H9 (cell line): ENCODE measurements around the gene AGO3. TPM values are rescaled to one million over a fixed set of nuclear protein-coding genes. Genes with fewer than 3 reads are reported as not detected.

ENCODE experiments used
- DNase-seq: peaks from one replicate; pipeline ENCODE4 v3.0.0-alpha.2; 2017
- H2AFZ ChIP-seq: one replicate; pipeline ENCODE4 v1.6.1; 2013; ENCODE audit warnings: mild to moderate bottlenecking, low read length, control low read depth, moderate library complexity
- H2AK5ac ChIP-seq: 2 replicates; pipeline ENCODE4 v1.6.1; 2013; ENCODE audit warnings: low read length, control low read depth, mixed read lengths; ENCODE audit not compliant: insufficient read length
- H2BK120ac ChIP-seq: one replicate; pipeline ENCODE4 v1.6.1; 2013; ENCODE audit warnings: low read depth, mild to moderate bottlenecking, low read length, control low read depth, inconsistent platforms; ENCODE audit not compliant: poor library complexity, severe bottlenecking
- H2BK12ac ChIP-seq: 2 replicates; pipeline ENCODE4 v1.6.1; 2013; ENCODE audit warnings: low read length, control low read depth, mixed read lengths, low read depth; ENCODE audit not compliant: insufficient read length
- H2BK15ac ChIP-seq: 2 replicates; pipeline ENCODE4 v1.6.1; 2013; ENCODE audit warnings: low read depth, low read length, control low read depth
- H2BK20ac ChIP-seq: one replicate; pipeline ENCODE4 v1.6.1; 2013; ENCODE audit warnings: low read depth, mild to moderate bottlenecking, low read length, control low read depth, inconsistent platforms; ENCODE audit not compliant: poor library complexity, severe bottlenecking
- H2BK5ac ChIP-seq: 2 replicates; pipeline ENCODE4 v1.6.1; 2013; ENCODE audit warnings: low read length, control low read depth, mixed read lengths; ENCODE audit not compliant: insufficient read length
- H3K14ac ChIP-seq: 2 replicates; pipeline ENCODE4 v1.6.1; 2013; ENCODE audit warnings: low read length, control low read depth; ENCODE audit not compliant: insufficient read depth
- H3K18ac ChIP-seq: 2 replicates; pipeline ENCODE4 v1.6.1; 2013; ENCODE audit warnings: low read depth, mild to moderate bottlenecking, mixed read lengths, low read length, control low read depth; ENCODE audit not compliant: insufficient read length
- H3K23ac ChIP-seq: 2 replicates; pipeline ENCODE4 v1.6.1; 2013; ENCODE audit warnings: low read length, control low read depth, mixed read lengths, low read depth; ENCODE audit not compliant: insufficient read length
- H3K23me2 ChIP-seq: 2 replicates; pipeline ENCODE4 v1.6.1; 2013; ENCODE audit warnings: low read depth, mild to moderate bottlenecking, mixed read lengths, low read length, control low read depth; ENCODE audit not compliant: insufficient read length, poor library complexity, severe bottlenecking
- H3K27ac ChIP-seq: 2 replicates; pipeline ENCODE4 v1.5.1; 2013; ENCODE audit warnings: low read length, control low read depth, mixed read lengths, low read depth; ENCODE audit not compliant: insufficient read length
- H3K27me3 ChIP-seq: 2 replicates; pipeline ENCODE4 v1.6.1; 2013; ENCODE audit warnings: low read length, control low read depth, inconsistent platforms; ENCODE audit not compliant: insufficient read depth
- H3K4ac ChIP-seq: 2 replicates; pipeline ENCODE4 v1.6.1; 2013; ENCODE audit warnings: low read depth, mild to moderate bottlenecking, control low read depth, inconsistent platforms, low read length, moderate library complexity
- H3K4me1 ChIP-seq: 2 replicates; pipeline ENCODE4 v1.6.1; 2013; ENCODE audit warnings: low read length, control low read depth, inconsistent platforms; ENCODE audit not compliant: insufficient read depth
- H3K4me2 ChIP-seq: 2 replicates; pipeline ENCODE4 v1.6.1; 2013; ENCODE audit warnings: low read length, control low read depth, mixed read lengths; ENCODE audit not compliant: insufficient read length, insufficient read depth
- H3K56ac ChIP-seq: 2 replicates; pipeline ENCODE4 v1.6.1; 2013; ENCODE audit warnings: low read depth, mild to moderate bottlenecking, mixed read lengths, low read length, control low read depth; ENCODE audit not compliant: insufficient read length
- H3K79me1 ChIP-seq: 2 replicates; pipeline ENCODE4 v1.6.1; 2013; ENCODE audit warnings: low read depth, mild to moderate bottlenecking, moderate library complexity, low read length, control low read depth, inconsistent platforms; ENCODE audit not compliant: insufficient read depth, poor library complexity, severe bottlenecking
- H3K79me2 ChIP-seq: 2 replicates; pipeline ENCODE4 v1.6.1; 2013; ENCODE audit warnings: low read length, control low read depth, inconsistent platforms; ENCODE audit not compliant: insufficient read depth
- H3K9ac ChIP-seq: 2 replicates; pipeline ENCODE4 v1.6.1; 2013; ENCODE audit warnings: low read length, control low read depth, mixed read lengths; ENCODE audit not compliant: insufficient read length; ENCODE audit errors: extremely low read depth
- H3K9me3 ChIP-seq: one replicate; pipeline ENCODE4 v1.6.1; 2013; ENCODE audit warnings: low read depth, low read length, inconsistent platforms; ENCODE audit not compliant: control insufficient read depth
- H3T11ph ChIP-seq: one replicate; pipeline ENCODE4 v1.6.1; 2013; ENCODE audit warnings: mild to moderate bottlenecking, low read length, control low read depth, inconsistent platforms
- H4K20me1 ChIP-seq: one replicate; pipeline ENCODE4 v1.6.1; 2013; ENCODE audit not compliant: control insufficient read depth, insufficient read length, insufficient read depth
- H4K5ac ChIP-seq: 2 replicates; pipeline ENCODE4 v1.6.1; 2013; ENCODE audit warnings: low read depth, mild to moderate bottlenecking, mixed read lengths, low read length, control low read depth; ENCODE audit not compliant: insufficient read length
- H4K8ac ChIP-seq: replicated peaks from 2 replicates; pipeline ENCODE4 v1.6.1; 2013; ENCODE audit warnings: low read length, control low read depth, mixed read lengths, low read depth; ENCODE audit not compliant: insufficient read length
- H4K91ac ChIP-seq: 2 replicates; pipeline ENCODE4 v1.6.1; 2013; ENCODE audit warnings: low read depth, mild to moderate bottlenecking, moderate library complexity, mixed read lengths, low read length, control low read depth; ENCODE audit not compliant: insufficient read length
- H3K27ac Mint-ChIP-seq, 3 experiments: 2 replicates in 2 of 3; 3 replicates in 1 of 3; pipeline ENCODE4 v1.8.0; 2020 to 2021; ENCODE audit warnings: mixed read lengths in 3 of 3, mild to moderate bottlenecking in 1 of 3, moderate library complexity in 1 of 3
- H3K27me3 Mint-ChIP-seq: 2 replicates; pipeline ENCODE4 v1.8.0; 2021; ENCODE audit warnings: low read depth, mild to moderate bottlenecking, moderate library complexity, mixed read lengths
- H3K36me3 Mint-ChIP-seq, 3 experiments: 2 replicates in 2 of 3; 3 replicates in 1 of 3; pipeline ENCODE4 v1.8.0; 2020 to 2021; ENCODE audit warnings: low read depth in 3 of 3, mixed read lengths in 3 of 3; ENCODE audit not compliant: insufficient read depth in 1 of 3
- H3K4me1 Mint-ChIP-seq, 2 experiments: 2 replicates each; pipeline ENCODE4 v1.8.0; 2020; ENCODE audit warnings: mixed read lengths in 2 of 2
- H3K4me3 Mint-ChIP-seq, 2 experiments: 2 replicates in 1 of 2; 3 replicates in 1 of 2; pipeline ENCODE4 v1.8.0; 2020 to 2021; ENCODE audit warnings: mild to moderate bottlenecking in 2 of 2, mixed read lengths in 2 of 2, moderate library complexity in 1 of 2
- H3K9me3 Mint-ChIP-seq, 2 experiments: 2 replicates in 1 of 2; 3 replicates in 1 of 2; pipeline ENCODE4 v1.8.0; 2020; ENCODE audit warnings: mild to moderate bottlenecking in 2 of 2, mixed read lengths in 2 of 2, moderate library complexity in 1 of 2
- WGBS: extraction: QIAGEN DNeasy Blood & Tissue Kit; methylation state at CpG from one replicate; pipeline ENCODE4 v1.1.7; 2013; ENCODE audit warnings: missing lambda C conversion rate, low lambda C conversion rate, mixed read lengths; ENCODE audit not compliant: insufficient read length; ENCODE audit errors: extremely low coverage; 5-methylcytosine and 5-hydroxymethylcytosine counted together
- total RNA-seq: library from RNA; stranded (reverse); gene quantifications from 2 replicates; pipeline ENCODE4 v1.2.1, GENCODE V29; 2021
- TF ChIP-seq, protein P1 (sequence below): fragments of 200-600 bp; sonication (generic); conservative IDR thresholded peaks from 3 replicates; pipeline ENCODE4 v1.8.0; 2021; ENCODE audit warnings: antibody characterized with exemption, mild to moderate bottlenecking

AGO3 gene
- total RNA-seq, 1 experiment from 2014 or later = 27.0 TPM

DNA sequence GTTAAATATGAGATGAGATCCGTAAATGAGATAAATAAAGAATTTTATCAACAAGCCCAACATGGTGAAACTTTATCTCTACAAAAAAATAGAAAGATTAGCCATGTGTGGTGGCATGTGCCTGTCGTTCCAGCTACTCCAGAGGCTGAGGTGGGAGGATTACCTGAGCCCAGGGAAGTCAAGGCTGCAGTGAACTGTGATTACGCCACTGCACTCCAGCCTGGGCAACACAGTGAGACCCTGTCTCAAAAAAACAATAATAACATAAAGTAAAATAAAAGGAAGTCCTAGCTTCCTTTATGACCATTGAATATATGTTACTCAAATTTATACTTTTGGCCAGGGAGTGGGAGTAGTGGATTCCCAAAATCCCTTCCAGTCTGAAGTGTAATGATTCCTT, 104.2 kb downstream of the AGO3 start:
- H3K27me3 ChIP-seq = no peaks in the 10 kb centered on the region
- H3K9me3 ChIP-seq = no peaks in the 10 kb centered on the region
- H3K27ac ChIP-seq = no peak overlapping the region
- no peak overlapping the region for H3K4ac ChIP-seq
- no peak overlapping the region for H3K14ac ChIP-seq
- no peak overlapping the region for H3K18ac ChIP-seq
- Mint-ChIP-seq H3K4me3 (no peak overlapping the region), H3K4me1 (no peaks in the 10 kb centered on the region), H3K36me3 (peaks cover 9 to 31% (median 28%) of the 10 kb centered on the region in 3 experiments; a peak in 6 of 7 replicates), H3K9me3 (no peaks in the 10 kb centered on the region), H3K27me3 (no peaks in the 10 kb centered on the region), H3K27ac (no peak overlapping the region)
- H3K56ac ChIP-seq = no peak overlapping the region
- no peak overlapping the region for H2BK120ac ChIP-seq
- H4K91ac ChIP-seq = no peak overlapping the region
- H3K79me2 ChIP-seq = no peaks in the 10 kb centered on the region
- H2BK5ac ChIP-seq = no peak overlapping the region
- no peaks in the 10 kb centered on the region for H3K23me2 ChIP-seq
- H4K8ac ChIP-seq = no peak overlapping the region
- no peak overlapping the region for H2BK20ac ChIP-seq
- no peak overlapping the region for H2AFZ ChIP-seq
- no peak overlapping the region for H2AK5ac ChIP-seq
- H3K4me1 ChIP-seq = no peaks in the 10 kb centered on the region
- no CpG with 5 or more reads among the region's 3 CpGs for WGBS
- no peaks in the 10 kb centered on the region for H3K79me1 ChIP-seq
- H4K20me1 ChIP-seq = no peaks in the 10 kb centered on the region
- no peak overlapping the region for H3K4me2 ChIP-seq
- no peak overlapping the region for H3T11ph ChIP-seq
- TF ChIP-seq, protein P1, sequence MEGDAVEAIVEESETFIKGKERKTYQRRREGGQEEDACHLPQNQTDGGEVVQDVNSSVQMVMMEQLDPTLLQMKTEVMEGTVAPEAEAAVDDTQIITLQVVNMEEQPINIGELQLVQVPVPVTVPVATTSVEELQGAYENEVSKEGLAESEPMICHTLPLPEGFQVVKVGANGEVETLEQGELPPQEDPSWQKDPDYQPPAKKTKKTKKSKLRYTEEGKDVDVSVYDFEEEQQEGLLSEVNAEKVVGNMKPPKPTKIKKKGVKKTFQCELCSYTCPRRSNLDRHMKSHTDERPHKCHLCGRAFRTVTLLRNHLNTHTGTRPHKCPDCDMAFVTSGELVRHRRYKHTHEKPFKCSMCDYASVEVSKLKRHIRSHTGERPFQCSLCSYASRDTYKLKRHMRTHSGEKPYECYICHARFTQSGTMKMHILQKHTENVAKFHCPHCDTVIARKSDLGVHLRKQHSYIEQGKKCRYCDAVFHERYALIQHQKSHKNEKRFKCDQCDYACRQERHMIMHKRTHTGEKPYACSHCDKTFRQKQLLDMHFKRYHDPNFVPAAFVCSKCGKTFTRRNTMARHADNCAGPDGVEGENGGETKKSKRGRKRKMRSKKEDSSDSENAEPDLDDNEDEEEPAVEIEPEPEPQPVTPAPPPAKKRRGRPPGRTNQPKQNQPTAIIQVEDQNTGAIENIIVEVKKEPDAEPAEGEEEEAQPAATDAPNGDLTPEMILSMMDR = no peak
- H3K9ac ChIP-seq = no peak overlapping the region
- H4K5ac ChIP-seq = no peak overlapping the region
- DNase-seq = no peak
- no peak overlapping the region for H2BK15ac ChIP-seq
- H3K23ac ChIP-seq = no peak overlapping the region
- H2BK12ac ChIP-seq = no peak overlapping the region
